ENCODE data around the gene PKD1L1.

GRCh38 chr7:47803846-47804245 is 144.4 kb downstream of the PKD1L1 start:
- TF ChIP-seq CTCF (IDR thresholded peaks at IDR 0.05 in 4 of 5, conservative IDR thresholded peaks at IDR 0.05 in 1 of 5): no peak
- no peak for TF ChIP-seq POLR2A (IDR thresholded peaks at IDR 0.05)
